HG03460 (cell line): ENCODE measurements around the gene HTT.
A peak's percentile ranks its signal among the peaks of the same experiment; 100 is the strongest.

Source experiments
- ATAC-seq: cut with Tn5 transposase; IDR thresholded peaks from one replicate; pipeline ENCODE4 v1.9.1; 2021; ENCODE audit not compliant: unreplicated experiment

The HTT gene

DNA sequence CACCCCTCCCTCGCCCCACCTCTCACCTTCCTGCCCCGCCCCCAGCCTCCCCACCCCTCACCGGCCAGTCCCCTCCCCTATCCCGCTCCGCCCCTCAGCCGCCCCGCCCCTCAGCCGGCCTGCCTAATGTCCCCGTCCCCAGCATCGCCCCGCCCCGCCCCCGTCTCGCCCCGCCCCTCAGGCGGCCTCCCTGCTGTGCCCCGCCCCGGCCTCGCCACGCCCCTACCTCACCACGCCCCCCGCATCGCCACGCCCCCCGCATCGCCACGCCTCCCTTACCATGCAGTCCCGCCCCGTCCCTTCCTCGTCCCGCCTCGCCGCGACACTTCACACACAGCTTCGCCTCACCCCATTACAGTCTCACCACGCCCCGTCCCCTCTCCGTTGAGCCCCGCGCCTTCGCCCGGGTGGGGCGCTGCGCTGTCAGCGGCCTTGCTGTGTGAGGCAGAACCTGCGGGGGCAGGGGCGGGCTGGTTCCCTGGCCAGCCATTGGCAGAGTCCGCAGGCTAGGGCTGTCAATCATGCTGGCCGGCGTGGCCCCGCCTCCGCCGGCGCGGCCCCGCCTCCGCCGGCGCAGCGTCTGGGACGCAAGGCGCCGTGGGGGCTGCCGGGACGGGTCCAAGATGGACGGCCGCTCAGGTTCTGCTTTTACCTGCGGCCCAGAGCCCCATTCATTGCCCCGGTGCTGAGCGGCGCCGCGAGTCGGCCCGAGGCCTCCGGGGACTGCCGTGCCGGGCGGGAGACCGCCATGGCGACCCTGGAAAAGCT is at the start of gene HTT, which contains the start of gene HTT-AS:
HTT (plus strand) TSS at position 604 of the 768 bp plus-strand sequence; CDS start at position 749, 145 bp downstream.
HTT-AS (minus strand) TSS at position 461 of the 768 bp plus-strand sequence.
- ATAC-seq: peak; percentile 64

DNA sequence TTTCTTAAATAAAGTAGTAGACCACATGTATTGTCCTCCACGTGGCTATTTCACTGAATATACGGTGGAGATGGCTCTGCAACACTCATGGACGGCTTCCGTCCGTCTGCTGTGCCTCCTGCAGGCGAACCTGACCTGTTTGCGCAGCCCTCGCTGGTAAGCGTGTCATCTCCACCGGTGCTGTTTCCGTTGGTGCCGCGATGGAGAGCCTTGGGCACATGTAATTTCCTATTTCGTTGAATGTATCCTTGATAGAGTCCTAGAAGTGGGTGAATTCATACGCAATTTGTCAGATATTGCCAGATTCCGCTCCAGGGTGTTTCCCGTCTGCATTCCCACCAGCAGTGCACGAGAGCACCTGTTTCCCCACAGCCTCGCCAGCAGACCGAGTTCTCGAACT is 48.6 kb upstream of the HTT start:
- ATAC-seq: no peak

DNA sequence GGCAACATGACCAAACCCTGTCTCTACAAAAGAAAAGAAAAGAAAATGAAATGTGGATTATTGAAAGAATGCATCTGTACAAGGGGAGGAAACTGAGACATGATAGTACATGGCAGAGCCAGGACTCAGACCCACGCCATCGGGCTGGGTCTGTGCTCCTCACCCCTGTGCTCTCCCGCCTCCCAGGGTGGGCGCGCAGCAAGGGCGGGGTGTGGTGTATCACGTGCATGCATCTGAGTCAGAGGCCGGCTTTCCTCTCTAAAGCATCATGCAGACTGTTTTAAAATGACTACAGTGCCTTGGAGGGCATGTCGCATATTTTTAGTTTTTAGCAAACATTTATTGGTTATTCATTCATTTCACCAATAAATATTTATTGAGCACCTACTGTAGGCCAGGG is 47.9 kb upstream of the HTT start:
- ATAC-seq: no peak

DNA sequence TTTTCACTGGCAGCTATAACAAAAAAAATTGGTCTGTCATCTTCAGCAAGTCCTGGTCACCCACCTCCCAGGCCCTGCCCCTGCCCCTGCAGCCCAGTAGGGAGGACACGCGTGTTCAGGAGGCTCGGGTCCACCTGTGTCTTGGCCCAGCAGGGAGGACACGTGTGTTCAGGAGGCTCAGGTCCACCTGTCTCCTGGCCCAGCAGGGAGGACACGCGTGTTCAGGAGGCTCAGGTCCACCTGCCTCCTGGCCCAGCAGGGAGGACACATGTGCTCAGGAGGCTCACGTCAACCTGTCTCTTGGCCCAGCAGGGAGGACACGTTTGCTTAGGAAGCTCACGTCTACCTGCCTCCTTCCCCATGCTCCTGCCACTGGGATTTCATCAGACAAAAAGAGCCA is 45.0 kb upstream of the HTT start:
- ATAC-seq: no peak

DNA sequence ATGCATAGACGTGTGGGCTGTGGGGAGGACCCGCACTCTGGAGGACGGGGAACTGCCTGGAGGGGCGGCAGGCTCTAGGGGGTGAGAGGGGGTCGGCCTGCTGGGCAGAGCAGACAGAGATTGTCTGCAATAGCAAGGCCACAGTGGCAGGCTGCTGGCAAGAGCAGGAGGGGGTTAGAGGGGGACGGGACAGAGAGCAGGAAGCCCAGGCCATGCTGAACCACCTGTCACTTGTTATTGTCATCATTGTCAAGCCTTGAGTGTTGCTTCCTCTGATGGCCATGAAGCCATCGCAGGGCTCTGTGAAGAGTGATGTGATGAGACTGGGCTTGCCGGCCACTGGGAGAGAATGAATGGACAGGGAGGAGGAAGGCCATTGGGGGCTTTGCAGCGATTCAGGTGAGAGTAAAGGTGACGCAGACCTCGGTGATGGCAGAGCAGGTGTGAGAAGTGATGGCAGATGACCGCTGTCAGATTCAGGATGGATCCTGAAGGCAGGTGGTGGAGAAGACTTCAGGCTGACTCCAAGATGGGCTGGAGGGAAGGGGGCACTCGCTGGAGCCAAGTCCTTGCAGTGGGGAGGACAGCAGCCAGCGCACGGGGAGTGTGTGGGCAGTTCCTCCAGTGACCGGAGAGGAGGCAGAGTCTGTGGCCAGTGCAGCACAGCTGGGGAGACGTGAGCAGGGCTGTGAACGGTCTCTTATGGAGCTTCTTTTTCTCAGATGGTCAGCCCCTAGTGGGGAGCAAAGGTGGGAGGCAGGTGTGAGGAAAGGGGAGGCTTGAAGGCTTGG is 43.7 kb upstream of the HTT start:
- ATAC-seq: no peak

DNA sequence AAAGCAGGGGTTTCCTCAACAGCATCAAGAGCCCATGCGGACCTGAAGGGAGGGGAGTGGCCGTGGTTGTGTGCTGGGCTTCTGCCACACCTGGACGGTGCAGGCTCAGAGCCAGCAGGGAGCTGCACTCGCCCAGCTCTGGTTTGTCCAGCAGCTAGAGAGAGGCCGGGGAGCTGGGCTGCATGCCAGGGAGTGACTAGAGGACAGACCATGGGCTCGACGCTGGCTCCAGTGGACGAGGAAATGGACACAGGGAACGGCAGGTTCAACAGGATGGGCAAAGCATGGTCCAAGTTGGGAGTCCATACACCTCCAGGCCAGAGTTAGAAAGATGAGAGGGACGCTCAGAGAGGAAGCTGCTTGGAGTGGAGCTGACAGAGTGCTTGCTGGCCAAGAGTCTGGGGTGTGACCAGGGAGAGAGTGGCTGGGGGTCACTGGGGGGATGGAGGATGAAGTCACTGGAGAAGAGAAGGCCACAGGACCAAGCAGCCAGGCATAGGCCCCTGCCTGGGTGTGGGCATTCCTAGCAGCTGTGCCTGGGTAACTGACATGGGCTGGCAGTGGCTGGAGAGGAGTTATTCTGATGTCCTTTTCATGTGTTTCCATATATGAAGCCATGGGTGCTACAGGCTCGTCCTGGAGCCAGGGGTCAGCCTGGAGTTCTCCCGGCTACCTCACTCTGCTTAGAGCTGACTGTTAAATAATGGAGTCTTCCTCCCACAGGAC is 43.0 kb upstream of the HTT start:
- no peak for ATAC-seq

DNA sequence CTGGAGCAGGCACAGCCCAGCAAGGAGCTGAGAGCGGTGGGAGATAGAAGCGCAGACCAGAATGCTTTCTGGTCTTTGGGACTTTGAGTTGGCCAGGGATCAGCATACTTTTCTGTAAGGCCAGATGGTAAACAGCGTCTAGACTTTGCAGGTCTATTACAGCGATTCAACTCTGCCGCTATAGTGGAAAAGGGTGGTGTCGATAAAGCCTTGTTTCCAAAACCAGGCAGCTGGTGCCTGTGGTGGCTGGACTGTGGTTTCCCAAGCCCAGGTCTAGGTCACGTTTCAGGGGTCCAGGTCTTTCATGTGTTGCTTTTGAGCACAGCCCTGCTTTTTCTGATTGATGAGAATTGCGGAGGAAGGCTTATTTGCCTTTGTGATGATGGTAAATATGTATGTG is 40.2 kb upstream of the HTT start:
- ATAC-seq: no peak

DNA sequence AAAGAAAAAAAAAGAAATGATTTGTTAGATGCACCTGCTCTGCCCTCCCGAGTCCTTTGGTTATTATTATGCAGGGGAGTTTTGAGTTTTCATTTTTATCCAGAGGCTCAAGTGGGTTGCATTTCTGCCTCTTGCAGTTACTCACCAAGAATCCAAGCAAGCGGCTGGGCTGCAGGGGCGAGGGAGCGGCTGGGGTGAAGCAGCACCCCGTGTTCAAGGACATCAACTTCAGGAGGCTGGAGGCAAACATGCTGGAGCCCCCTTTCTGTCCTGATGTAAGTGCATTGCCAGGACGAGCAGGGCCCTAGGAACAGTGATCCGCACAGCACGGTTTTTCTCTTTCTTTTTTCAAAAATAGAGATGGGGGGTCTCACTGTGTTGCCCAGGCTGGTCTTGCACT is 39.2 kb upstream of the HTT start:
- ATAC-seq: no peak

DNA sequence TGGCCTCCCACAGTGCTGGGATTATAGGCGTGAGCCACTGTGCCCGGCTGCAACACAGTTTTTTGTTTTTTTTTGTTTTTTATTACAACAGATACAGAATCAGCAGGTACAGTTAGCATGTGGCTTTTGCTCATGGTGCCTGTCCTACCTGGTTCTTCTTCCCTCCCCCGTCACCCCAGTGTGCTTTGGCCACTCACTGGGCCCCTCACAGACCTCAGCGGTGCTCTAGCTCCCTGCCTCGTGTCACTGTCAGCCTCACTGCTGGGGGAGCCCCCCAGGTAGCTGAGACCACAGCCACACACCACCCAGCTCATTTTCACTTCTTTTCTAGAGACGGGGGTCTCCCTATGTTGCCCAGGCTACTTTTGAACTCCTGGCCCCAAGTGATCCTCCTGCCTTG is 38.8 kb upstream of the HTT start:
- no peak for ATAC-seq

DNA sequence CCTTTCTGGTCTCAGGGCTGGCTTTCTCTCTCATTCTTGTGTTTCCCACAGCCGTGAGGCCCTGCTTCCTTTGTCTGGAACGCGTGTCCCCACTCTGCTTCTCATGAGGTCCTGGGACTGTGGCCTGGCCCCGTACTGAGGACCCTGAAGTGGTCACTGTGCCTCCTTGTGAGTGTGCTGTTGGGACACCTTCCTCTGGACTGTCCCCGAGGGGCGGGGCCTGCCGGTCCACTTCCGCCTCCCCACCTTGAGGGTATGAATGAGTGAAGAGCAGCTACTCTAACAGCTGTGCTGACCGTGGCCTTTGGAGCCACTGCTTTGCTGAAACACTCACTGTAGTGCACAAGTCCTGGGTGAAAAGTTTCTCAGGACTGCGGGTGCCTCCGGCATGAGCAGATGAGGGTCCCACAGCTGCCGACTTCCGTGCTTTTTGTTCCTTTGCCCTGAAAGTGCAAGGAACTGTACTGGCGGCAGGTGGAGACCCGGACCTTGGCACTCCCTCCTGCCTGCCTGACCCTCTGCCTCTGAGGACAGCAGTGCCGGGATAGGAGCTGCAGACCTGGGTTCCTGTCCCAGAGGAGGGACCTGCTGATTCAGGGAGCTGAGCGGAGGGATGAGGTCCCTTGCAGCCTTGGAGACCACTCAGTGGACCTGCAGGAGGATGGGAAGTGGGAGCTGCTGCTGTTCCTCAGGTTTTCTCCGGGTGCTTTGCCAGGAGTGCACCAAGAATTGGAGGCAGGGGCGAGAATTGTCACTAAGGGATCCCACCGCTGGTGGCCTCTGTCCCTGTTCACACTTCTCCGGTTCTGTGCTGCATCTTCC is 38.1 kb upstream of the HTT start:
- no peak for ATAC-seq

DNA sequence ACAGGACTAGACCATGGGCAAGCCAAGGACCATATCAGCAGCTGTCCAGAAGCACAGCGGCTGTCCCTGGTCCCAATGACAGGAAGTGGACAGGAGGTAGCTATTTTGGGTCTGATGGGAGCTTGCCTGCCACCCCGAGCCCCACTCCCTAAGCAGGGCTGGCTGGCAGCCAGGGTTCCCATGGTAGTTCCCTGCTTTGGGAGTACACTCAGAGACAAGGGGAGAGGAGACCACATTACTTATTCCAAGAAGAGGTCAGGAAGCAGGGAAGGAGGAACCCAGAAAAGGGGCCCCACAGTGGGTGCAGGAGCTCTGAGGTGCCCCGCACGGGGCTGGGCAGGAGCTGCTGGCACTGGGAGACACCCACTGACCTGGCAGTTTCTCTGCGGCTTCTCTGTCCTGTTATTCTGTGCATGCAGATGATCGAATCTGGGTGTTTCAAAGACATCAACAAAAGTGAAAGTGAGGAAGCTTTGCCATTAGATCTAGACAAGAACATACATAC is 36.5 kb upstream of the HTT start:
- no peak for ATAC-seq

DNA sequence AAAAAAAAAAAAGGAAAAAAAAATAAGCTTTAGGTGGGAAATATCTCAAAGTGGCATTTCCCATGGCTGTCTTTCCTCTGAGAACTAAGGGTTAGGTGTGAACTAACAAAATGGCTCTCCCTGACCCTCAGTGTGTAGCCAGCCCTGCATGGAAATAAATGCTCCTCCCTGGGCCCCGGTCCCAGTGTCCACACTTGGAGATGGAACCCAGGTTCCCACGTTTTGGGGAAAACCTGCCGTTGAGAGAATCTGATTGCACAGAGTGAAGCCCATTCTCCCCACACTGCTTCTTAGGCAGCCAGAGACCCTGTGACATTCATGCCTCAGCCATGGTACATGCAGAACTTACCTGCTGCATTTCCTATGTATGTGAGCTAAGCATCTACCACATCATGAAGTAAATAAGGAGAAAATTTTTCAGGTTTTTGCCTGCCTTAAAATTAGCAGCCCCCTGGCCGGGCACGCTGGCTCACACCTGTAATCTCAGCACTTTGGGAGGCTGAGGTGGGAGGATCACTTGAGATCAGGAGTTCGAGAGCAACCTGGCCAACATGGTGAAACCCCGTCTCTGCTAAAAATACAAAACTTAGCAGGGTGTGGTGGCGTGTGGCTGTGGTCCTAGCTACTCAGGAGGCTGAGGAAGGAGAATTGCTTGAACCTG is 34.6 kb upstream of the HTT start:
- ATAC-seq: no peak

DNA sequence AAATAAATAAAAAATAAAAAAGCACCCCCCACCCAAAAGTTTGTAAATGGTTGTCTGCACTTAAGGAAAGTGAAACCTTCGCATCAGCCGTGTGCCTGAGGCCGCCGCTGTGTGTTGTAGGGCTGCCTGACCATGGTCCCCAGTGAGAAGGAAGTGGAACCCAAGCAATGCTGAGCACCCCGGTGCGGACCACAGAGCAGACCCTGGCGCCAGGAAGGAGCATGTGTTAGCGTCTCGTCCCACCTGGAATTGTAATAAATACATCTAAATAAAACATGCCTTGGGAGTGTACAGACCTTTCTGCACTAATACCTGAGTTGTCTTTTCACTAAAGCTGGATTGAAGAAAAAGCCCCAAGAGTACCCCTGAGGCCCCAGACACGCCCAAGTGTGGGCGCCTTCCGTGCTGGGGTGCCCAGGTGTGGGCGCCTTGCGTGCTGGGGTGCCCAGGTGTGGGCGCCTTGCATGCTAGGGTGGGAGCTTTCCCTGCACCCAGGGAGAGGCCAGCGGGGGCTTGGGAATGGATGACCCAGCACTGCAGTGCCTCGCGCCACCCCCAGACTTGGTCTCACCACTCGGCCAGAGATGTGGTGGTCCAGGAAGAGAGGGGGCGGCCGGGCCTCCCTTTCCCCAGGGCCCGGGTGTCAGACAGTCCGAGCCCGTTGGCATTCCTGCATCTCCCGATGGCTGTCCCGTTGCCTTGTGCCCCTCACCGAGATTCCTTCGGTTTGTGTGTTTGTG is 33.9 kb upstream of the HTT start:
- no peak for ATAC-seq

DNA sequence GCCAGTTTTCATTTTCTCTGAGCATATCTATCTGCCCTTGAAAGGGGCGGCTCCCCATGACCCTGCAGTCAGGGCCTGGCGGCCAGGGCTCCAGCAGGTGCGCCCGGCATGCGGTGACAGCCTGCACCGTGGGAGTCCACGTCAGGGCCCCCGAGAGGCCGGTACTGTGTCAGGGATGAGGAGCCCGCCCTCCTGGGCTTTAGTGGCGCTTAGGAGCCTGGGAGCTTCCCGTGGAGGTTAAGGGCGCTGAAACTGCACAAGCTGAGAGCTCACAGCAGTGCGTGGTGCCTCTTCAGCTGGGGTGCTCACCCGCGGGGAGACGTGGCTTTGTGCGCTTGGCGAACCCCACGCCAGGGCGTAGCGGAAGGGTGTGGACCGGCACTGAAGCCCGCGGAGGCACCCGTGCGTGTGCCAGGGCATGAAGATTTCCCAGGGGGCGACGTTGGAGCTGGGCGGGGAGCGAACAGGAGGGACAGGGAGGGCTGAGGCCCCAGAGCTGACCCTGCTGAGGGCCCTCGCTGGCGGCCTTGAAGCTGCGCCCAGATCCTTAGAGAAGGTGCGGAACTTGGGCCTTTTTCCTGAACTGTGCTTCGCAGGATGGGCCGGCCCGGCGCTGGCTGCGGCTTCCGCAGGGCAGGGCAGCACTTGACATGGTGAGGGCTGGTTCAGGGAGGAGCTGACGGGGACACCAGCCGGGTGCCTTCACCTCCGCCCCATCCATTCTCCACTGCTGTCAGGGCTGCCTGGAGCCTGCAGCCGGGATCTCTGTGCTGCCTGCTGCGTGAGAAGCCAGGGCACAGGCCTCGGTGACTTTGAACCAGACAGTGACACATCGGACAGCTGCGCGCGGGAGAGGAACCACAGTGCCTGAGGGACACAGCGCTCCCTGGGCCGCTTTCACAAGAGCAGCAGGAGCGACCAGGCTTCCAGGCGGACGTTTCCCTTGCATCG is 33.0 kb upstream of the HTT start:
- ATAC-seq: no peak

DNA sequence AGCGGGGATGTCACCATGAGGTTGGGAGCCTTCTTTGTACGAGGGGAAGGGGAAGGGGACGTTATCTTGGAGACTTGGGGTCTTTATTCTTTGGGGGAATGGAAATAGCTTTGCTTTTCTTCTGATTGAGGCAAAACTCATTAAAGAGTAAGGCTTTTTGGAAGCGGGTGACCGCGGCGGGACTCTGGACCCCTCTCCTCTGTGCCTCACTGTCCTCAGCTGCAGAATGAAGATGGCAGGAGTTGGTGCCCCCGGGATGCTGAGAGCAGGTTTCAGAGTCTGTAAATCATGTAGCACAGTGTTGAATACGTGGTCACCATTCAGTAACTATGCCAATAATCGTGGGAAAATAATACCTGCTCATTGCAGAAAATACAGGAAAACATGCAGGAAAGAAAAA is 32.3 kb upstream of the HTT start:
- no peak for ATAC-seq

DNA sequence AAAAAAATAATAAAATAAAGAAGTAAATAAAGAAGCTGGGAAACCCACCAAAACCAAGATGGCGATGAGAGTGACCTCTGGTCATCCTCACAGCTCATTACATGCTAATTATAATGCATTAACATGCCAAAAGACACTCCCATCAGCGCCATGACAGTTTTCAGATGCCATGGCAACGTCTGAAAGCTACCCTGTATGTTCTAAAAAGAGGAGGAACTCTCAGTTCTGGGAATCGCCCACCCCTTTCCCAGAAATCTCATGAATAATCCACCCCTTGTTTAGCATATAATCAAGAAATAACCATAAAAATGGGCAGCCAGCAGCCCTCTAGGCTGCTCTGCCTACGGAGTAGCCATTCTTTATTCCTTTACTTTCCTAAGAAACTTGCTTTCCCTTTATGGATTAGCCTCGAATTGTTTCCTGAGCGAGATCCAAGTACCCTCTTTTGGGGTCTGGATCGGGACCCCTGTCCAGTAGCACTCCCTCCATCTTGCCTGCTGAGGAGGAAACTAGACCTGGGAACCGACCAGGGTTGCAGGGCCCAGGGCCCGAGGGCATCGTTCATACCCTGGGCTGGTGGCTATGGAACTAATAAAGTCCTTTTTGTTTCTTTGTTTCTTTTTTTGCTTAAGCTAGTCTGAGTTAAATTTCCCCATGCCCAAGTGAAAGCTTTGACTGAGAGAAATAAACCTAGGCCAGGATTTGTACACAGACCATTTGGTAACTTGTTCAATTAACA is 31.0 kb upstream of the HTT start:
- ATAC-seq: no peak
